Activated gamma-delta T cell treated with anti-CD3 and anti-CD28 coated beads, Interleukin-2, amount 50 U/mL, for 16 hours (primary cell): ENCODE data around the gene DHX34.
A peak's percentile ranks its signal among the peaks of the same experiment; 100 is the strongest.

ENCODE experiments used
- DNase-seq: peaks from one replicate; pipeline ENCODE4 v3.0.0-alpha.2; 2020; ENCODE audit warnings: low read depth

Gene DHX34

DNA sequence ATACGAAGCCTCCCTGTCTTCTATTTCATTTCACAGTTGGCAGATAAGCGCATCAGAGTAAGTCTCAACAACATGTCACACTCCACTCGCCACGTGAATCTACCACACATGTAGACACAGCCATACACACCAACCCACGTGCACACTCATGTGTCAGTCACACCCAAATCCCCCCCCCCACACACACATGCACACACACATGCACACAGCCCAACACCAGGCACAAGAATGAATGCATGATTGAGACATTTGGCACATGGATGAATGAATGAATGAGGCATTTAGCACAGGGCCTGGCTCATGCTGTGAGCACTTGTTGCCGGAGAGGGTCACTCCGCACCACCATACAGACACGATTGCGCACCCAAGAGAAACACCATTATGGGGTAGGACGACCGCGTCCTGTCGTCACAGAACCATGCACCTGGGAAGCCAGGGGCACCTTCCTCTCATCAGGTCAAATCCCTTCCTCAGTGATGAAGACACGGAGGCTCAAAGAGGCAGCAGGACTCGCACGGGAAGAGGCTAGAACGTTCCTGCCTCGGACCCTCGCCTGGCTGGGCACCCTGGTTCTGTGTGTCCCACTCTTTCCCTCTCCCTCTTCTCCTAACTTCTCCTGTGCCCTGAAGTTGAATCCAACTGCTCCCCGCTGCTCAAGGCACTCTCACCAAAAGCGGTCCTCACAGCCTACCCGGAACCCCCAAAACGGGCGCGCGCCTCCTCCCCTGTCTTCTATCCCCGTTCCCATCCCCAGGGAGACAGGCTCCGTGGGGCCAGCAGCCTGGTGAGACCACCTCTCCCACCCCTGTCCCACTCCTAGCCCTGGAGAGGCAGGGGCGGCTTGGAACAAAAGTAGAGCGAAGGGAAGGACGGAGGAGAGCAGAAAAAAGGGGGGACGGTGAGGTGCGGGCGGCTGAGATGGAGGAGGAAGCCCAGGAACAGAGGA is 68.9 kb downstream of the DHX34 start:
- DNase-seq: no peak

DNA sequence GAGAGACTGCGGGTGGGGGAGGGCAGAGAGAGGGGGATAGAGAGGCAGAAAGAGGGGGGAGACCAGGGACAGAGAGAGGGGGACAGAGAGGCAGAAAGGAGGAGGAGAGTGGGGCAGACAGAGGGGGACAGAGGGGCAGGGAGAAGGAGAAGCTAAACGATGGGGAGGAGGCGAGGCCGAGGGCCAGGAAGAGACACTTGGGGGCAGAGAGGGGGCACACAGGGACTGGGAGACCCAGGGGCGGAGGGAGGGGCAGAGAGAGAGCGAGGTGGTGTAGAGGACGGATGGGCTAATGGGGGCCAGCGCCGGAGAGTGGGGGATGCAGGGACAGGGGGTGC is 69.5 kb downstream of the DHX34 start:
- DNase-seq: no peak

DNA sequence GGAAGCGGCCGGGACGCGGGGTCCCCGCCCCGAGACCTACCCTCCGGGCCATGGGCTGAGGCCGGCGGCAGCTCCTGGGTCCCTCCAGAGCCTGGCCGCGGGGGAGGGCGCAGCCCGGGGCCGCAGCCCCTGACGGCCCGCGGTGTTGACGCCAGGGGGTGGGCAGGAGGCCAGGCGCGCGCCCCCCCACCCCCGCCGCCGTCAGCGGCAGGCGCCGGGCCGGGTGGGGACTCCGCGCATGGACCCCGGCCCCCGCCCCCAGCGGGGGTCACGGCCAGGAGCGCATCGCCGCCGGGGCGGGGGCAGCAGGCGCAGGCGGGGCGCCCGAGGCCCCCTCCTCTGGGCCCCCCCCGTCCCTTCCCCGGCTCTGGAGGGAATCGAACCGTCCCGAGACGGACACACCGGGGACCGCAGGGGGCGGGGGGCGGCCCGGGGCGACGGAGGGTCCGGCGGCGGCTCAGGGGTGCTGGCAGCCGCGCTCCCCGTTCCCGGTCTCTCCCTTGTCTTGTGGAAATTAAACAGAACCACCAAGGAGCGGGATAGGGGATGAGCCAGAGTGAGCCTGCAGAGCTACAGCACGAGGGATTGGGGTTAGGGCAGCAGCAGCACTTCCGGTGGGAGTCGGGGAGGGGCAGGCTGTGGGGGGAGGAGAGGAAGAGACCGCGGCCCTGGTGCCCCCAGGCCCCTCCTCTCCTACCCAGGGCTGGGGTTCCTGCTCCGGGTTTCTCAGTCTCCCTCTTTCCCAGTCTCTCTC is 70.1 kb downstream of the DHX34 start, which contains the start of gene MEIS3:
MEIS3 (minus strand) TSS at position 498 of the 754 bp plus-strand sequence; CDS start at position 52, 446 bp downstream.
- DNase-seq: no peak

DNA sequence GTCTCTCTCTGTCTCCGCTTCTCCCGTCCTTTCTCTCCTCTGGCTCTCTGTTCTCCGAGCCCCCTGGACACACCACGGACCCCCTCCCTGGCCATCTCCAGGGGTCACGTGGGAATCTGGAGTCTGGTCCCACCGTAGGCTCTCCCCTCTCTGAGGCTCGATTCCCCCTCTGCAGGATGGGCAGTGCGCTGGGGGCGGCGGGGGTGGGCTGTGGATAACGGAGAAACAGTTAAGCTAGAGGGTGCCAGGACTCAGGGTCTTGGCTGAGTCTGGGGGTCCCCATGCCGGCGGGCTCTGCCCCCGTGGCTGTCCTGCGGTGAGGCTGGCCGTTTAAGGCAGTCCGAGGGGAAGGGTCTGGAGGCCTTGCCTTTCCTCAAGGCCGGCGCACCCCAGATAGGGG is 70.7 kb downstream of the DHX34 start:
- no peak for DNase-seq

DNA sequence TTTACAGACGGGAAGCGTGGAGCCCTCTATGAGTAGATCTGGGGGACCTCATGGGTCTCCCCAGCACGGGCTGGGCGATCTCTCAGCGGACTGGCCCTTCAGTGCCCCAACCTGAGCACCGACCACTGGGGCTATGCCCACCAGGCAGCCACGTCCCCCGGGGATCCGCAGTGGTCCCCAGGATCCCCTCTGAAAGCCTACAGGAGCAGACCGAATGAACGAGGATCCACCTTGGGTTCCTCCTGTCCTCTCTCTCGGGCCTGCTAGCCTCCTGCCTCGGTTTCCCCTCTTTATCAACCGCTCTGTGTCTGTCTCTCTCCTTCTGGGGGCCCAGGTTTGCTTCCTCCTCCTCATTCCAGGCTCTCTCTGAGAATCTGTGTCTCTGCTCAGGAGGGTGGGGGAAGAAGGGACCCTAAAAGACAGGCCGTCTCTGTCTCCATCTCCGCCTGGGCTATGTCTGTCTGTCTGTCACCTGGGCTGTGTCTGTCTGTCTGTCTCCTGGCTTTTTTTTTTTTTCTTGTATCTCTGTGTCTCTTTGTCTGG is 72.2 kb downstream of the DHX34 start:
- no peak for DNase-seq

DNA sequence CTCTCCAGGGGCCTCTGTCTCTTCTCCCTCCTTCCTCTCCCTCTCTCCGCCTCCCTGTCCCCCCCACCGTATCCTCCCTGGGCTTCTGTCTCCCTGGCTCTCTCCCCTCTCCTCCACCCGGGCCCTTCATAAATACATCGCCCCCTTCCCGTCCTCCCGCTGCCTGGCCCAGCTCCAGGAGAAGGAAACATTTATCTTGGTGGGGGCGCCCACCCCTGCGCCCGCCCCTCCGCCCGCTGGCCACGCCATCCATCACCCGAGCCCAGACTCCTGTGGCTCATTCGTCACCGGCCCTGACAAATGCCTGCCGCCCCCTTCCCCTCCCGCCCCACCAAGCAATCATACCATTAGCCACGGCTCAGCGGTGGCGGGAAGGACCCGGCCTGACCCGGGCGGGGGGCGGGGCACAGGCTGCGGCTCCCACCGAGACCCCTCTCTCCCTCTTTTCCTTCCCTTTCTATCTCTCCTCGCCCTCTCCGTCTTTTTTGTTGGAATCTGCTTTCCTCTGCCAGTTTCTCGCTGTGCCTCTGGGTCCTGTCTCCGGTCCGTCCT is 72.8 kb downstream of the DHX34 start:
- DNase-seq: no peak

DNA sequence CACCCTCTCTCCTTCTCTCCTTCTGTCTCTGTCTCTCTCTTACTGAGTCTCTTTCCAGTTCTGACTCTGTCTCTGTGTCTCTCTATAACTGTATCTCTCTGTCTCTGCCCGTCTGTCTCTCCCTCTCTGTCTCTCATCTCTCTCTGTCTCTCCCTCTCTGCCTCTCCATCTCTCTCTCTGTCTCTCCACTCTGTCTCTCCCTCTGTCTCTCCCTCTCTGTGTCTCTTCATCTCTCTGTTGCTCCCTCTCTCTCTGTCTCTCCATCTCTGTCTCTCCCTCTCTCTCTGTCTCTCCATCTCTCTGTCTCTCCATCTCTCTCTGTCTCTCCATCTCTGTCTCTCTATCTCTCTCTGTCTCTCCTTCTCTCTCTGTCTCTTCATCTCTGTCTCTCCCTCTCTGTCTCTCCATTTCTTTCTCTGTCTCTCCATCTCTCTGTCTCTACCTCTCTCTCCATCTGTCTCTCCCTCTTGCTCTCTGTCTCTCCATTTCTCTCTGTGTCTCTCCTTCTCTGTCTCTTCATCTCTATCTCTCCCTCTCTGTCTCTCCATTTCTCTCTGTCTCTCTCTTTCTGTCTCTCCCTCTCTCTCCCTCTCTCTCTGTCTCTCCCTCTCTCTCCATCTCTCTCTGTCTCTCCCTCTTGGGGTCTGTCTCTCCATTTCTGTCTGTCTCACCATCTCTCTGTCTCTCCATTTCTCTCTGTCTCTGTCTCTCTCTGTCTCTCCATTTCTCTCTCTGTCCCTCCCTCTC is 73.5 kb downstream of the DHX34 start:
- no peak for DNase-seq

DNA sequence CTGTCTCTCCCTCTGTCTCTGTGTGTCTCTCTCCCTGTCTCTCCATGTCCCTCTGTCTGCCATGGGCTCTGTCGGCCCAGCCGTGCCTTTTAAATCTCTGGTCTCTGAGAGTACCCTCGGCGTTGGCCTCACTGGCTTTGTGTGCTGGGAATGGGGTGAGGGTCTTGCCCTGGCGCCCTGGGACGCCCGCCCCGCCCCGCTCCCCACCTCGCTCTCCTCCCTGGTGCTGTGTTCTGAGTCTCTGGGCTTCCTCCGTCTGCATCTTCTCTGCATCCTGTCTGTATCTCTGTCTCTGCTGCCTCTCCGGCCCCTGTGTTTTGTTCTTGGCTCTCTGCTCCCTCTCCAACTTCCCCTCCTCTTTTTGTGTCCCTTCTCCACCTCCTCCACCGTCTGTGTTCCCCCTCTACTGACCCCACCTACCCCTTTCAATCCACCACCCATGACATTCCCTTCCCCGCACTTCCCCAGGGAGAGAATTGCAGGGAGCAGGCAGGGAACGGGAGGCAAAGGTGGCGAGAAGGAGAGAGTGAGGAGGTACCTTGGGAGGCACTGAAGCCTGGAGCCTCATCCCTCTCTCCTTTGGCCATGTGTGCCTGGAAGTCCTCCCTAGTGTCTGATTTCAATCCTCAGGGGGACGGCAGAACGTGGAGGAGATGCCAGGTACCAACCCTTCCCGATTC is 74.2 kb downstream of the DHX34 start:
- no peak for DNase-seq

DNA sequence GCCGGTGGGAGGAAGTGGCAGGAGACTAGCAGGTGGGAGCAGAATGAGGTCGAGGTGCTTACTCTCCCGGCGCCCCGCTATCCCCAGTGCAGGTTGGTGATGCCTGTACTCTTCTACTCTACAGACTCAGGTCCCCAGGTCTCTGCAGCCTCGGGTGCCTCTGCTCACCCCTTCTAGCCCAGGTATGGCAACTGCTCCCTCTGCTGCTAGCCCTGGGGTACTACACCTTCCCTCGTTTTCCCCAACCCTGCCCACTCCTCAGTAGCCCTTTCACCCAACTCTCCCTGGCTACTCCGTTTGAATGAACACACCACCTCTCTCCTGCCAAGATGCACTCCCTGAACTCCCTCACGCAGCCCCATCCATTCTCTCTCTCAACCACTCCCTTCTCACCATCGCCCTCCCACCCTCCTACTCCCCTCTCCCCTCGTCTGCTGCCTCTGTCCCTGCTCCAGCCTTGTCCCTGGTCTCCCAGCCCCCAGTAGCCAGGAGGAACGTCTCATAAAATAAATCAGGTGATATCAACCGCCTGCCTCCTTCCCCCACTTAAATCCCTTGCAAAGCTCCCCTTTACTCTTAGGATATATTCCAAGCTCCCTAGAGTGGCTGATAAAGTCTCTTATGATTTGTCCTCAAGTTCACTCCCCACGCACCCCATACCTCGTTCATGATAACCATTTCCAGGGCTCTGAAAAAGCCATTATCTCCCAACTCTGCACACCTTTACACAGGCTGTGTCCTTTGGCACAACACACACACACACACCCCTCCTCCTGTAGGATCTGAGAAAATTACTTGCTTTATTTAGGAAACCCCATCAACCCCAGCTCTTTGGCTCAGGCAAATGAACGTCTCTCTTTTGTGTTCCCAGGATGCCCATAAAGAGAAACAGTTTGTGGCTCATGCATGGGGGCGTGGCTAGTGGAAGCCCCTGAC is 78.4 kb downstream of the DHX34 start:
- peak; percentile 44 for DNase-seq

DNA sequence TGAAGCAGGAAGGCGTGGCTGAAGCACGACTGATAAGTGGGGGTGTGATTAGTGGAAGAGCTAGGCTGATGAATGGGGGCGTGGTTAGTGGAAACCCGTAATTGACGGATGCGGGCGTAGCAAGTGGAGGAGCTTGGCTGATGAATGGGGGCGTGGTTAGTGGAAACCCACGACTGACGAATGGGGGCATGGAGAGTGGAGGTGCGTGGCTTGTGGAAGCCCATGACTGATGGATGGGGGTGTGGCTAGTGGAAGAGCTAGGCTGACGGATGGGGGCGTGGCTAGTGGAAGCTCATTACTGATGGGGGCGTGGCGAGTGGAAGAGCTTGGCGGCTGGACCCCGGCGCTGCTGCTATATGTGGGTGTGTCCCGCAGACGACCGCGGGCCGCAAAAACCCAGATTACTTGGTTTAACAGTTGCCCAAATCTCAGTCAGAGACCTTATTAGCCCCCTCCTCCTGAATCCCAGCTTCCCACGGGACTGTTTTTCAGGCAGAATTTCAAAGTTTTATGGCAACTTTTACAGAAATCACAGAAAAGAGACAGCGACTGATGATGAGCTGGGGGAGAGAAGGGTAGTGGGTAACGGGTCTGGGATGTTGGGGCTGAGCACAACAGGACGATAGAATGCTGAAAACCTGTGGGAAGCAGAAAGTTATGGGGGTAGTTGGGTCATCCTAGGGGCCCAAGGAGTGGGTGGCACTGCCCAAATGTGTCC is 79.2 kb downstream of the DHX34 start:
- peak; percentile 49 for DNase-seq

DNA sequence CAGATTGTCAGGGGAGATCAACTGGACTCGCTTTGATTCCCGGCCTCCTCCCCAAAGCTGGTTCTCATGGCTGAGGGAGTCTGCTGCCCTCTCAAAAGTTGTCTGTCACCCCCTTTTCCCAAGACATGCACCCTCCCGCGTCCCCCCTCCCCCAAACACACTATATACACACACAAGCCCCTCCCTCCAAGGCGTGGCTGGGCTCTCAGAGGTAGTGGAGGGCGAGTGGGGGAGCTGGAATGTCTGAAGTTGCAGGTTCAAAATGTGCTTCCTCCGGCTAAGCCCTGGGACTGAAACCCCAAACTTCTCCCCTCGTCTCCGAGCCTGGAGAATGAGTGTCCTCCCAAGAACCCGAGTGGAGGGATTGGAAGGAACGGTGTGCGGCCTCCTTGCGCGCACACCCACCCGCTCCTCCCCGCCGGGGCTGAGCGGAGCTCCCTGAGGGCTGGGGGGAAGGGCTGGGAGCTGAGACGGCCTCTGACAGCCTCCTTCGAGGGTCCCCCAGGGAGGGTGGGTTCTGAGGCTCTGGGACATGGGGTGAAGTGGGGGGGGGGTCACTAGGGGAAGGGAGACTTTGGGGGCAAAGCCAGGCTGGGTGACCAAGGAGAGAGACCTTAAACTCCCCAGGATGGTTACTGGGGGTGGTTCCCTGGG is 80.2 kb downstream of the DHX34 start:
- no peak for DNase-seq

DNA sequence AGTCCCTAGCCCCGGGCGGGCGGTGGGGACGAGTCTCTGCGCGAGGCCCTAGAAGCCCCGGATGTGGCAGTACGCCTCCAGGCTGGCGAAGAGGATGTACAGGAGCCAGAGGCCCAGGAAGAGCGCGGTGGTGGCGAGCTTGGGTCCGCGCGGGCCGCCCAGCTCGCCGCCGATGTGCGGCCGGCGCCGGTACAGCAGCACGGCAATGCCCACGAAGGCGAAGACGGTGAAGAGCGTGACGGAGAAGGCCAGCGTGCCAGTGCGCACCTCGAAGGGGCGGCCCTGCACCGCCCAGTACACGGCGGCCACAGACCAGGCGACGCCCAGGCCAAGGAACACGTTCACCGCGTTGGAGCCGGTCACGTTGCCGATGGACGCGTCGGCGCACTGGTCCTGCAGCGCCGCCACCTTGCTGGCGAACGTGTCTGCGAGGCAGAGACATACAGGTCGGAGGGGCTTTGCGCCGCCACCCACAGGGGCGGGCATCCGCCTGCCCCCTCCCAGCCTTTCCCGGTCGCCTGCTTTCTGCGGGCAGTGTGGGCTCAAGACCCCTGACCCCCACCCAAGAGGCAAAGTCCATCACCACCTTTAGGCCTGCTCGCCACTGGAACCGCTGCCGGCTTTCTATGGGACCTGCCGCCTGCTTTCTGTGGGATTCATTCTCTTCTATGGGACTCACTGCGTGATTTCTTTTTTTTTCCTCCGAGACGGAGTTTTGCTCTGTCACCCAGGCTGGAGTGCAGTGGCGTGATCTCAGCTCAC is 81.1 kb downstream of the DHX34 start:
- no peak for DNase-seq

DNA sequence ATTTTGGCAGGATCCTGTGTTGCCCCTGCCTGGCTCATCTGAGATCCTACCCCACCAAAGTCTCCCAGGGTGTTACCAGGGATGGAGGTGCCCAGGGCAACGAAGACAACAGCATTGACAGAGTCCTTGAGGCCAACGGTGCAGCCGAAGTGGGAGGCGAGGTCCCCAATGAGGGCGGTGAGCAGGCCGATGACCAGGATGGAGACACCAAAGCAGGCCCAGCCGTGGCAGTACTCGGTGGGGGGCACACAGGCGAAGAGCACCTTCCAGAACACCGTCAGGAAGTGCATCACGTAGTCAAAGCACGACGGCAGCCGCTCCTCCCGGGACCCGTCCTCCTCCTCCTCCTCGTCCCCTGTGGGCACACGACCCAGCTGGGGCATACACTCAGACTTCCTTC is 83.0 kb downstream of the DHX34 start:
- DNase-seq: no peak
